NCI-H187 treated with DMSO at 0.1 percent for 48 hours (cell line): ENCODE results near the gene CRYBG3.

Experiments used
- DNase-seq: peaks from one replicate; lab custom pipeline; 2025; lab: John Stamatoyannopoulos, UW

Gene CRYBG3

DNA sequence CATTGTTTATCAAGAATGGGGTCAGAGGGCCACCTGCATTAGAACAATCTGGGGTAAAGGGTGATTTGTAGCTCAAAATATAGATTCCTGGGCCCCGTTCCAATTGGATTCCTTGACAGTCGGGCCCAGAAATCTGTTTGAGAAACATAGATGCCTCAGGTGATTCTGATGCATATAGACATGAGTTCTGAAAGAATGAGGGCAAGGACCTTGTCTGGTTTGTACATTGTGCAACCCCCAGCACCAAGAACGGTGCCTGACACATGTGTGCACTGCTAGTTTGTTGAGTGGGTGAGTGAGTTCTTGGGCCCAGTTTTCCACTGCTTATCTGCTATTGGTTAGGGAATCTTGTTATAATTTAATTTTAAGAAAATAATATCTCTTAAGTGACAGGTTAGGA, 16.6 kb downstream of the CRYBG3 start:
- no peak for DNase-seq

DNA sequence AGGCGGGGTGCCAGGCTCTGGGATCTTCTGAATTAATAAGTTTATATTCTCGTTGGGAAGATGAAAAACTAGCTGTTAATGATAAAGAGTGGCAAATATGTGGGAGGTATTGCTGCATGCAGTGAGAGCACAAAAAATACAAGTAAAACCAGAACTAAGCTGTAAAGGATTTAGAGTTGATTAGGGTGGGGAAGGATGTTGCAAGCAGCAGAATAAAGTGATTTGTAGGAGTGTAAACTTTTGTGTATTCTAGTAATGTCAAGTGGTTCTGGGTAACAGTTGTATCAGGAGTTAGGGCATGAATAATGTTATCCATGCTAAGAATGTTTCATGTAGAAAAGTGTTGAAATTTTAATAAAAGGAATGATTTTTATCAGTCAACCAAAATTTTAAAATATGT, 18.1 kb downstream of the CRYBG3 start:
- DNase-seq, result no peak

GRCh38 chr3:97841304-97841703, 19.5 kb downstream of the CRYBG3 start:
- no peak for DNase-seq

- no peak for DNase-seq
Measured at GRCh38 chr3:97841956-97842355, 20.1 kb downstream of the CRYBG3 start.

DNA sequence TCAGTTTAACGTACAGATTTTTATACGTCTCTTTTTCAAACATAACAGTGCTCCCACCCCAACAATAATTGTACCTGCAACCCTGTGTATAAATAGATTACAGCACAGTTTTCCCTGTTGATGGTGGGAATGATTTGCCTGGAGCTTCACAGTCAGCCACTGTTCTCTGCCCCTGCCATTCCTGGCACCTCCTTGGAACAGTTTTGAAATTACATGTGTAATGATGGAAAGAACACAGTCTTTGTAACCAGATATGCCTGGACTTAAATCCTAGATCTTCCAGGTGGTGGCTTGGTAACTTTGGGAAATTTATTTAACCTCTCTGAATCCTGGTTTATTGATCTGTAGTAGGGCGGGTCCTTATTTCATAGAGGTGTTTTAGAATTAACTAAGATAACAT, 27.0 kb downstream of the CRYBG3 start:
- no peak for DNase-seq

- no peak for DNase-seq
Measured at GRCh38 chr3:97857401-97857800, 35.6 kb downstream of the CRYBG3 start.

GRCh38 chr3:97860364-97860763, 38.6 kb downstream of the CRYBG3 start:
- DNase-seq, result no peak

DNA sequence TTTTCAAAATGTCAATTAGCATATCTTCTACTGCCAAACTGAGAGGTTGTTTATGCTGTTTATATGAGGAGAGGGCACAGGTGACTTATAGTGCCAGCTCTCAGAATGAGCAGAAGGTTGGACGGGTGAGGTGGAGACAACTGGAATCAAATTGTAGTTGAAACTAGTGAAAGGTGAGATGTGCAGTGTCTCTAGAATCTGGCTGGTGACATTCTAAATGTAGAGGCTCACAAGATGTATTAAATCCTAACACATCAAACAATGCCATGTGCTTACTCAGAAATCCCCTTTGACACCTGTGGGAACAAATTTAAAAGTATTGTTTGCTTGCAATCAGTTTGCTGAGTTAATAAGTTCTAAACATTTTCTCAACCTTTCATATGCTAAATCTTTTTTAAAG, 40.8 kb downstream of the CRYBG3 start:
- DNase-seq, result no peak

GRCh38 chr3:97863031-97863430, 41.2 kb downstream of the CRYBG3 start:
- no peak for DNase-seq

DNA sequence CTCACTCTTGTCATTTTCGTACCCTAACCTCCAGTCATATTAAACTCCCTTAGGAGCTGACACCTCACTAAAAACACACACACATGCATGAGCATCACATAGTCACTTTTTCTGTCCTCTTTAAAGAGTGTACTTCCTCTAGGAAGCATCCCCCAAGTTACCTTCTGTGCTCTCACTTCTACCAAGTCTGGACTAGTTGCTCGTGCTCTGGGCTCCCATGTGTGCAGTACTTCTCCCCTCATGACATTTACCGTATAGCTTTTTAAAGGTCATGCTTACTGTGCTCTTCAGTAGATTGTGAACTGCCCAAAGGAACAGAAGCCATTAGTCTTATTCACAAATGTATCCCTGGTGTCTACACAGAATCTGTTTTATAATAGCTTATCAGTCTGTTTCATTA, 42.0 kb downstream of the CRYBG3 start:
- no peak for DNase-seq

DNA sequence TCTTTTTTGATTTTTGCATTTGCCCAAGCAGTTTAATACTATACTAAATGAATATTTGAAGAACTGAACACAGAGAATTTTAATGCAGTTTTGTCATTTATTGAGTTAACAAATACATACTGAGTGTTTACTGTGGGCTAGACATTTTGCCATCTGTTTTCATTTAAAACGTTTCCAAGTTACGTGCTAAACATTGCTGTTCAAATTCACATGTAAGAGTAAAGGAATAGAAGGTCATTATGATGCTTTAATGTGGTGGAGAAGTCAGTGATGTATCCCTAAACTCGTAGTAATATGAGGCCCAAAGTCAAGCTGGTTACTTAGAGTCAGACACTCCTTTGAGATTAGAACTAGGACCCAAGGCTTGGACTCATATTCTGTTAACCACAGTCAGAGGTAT, 49.4 kb downstream of the CRYBG3 start:
- DNase-seq, result no peak

GRCh38 chr3:97871801-97872524, 50.2 kb downstream of the CRYBG3 start:
- no peak for DNase-seq

GRCh38 chr3:97872525-97873042, 50.8 kb downstream of the CRYBG3 start:
- DNase-seq, result no peak

DNA sequence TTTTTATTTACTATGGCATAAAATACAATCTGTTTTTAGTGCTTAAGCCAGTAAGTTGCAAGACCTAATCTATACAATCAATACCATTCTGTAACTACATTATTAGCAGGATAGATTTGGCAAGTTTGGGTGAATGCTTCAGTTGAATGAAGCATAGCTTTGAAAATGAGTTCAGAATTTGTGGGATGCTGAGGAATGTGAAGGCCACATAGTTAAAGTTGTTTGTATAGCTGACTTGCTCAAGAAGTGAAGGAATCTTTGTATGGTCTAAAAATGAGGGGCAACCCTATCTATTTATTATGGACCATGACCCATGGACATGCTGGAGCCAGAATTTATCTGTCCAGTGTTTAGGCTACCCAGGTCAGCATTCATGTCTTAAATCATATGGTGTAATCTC, 58.5 kb downstream of the CRYBG3 start:
- DNase-seq, result no peak

GRCh38 chr3:97882975-97883598, 61.3 kb downstream of the CRYBG3 start:
- no peak for DNase-seq

GRCh38 chr3:97883736-97884135, 61.9 kb downstream of the CRYBG3 start:
- DNase-seq, result no peak

- no peak for DNase-seq
Measured at GRCh38 chr3:97884586-97885123, 62.8 kb downstream of the CRYBG3 start.

DNA sequence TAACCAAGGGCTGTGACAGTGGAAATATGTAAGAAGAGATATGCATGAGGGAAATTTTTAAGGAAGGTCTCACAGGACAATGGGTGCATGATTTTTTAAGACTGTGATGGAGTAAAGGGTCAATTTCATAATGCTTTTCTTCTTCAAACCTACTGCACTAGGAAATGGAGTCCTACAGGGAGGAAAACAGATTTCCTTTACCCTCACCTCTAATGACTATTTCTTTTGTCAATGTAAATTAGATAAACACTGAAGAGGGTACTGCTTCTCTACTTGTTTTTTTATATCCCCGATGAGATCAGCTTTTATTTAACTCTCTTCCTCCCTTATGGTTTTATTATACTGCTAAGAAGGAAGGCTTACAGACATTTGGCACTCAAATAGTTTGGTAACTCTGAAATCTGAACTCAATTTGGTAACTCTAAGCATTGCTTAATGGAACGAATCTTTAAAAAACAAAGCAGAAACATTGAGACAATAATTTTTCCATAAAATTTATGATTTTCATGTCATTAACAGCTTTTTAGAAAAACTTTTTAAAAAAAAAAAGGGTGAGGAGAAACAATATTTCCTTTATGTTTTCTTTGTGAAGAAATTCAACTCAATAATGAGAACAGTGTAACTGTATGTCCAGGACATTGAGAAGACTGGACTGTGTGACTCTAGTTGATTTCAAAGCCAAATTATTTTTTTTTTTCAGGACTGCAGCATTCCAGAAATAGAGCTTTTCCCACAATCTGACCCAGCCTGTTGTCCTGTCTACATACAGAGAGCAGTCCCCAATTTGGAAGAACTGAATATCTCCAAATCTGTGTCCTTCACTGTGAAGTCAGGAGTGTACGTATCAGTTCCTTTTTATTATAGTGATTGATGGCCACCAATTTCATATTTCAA, 64.4 kb downstream of the CRYBG3 start:
- DNase-seq, result no peak

- no peak for DNase-seq
Measured at GRCh38 chr3:97889814-97890213, 68.0 kb downstream of the CRYBG3 start.

DNA sequence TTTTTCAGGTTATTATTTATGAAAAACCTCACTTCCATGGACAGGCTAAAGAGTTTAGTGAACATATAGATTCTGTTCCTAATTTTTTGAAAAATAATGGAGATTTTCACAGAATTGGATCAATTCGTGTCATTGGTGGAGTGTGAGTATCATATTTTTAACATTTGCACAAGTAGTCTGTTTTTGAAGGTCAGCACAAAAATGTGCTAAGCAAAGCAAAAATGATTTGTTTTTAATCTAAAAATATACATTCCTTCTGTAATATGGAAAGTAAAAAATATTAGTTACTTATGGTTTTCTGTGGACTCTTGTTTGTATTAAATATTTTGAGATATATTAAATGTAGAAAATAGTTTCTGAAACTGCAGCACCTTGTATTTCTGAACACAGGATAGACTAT, 71.0 kb downstream of the CRYBG3 start:
- no peak for DNase-seq

GRCh38 chr3:97895216-97895615, 73.4 kb downstream of the CRYBG3 start:
- no peak for DNase-seq

GRCh38 chr3:97896129-97896528, 74.3 kb downstream of the CRYBG3 start:
- DNase-seq, result no peak
